GM19351 (cell line): ENCODE results near the gene CNIH2.
"Not testable (repeated sequence)": the region's sequence is repeated elsewhere in the genome, so short reads cannot be mapped to it uniquely, and the experiment has no call there.

Experiments
- ATAC-seq: cut with Tn5 transposase; IDR thresholded peaks from one replicate; pipeline ENCODE4 v1.9.1; 2021; ENCODE audit warnings: mild to moderate bottlenecking, moderate library complexity; ENCODE audit not compliant: unreplicated experiment

The CNIH2 gene

DNA sequence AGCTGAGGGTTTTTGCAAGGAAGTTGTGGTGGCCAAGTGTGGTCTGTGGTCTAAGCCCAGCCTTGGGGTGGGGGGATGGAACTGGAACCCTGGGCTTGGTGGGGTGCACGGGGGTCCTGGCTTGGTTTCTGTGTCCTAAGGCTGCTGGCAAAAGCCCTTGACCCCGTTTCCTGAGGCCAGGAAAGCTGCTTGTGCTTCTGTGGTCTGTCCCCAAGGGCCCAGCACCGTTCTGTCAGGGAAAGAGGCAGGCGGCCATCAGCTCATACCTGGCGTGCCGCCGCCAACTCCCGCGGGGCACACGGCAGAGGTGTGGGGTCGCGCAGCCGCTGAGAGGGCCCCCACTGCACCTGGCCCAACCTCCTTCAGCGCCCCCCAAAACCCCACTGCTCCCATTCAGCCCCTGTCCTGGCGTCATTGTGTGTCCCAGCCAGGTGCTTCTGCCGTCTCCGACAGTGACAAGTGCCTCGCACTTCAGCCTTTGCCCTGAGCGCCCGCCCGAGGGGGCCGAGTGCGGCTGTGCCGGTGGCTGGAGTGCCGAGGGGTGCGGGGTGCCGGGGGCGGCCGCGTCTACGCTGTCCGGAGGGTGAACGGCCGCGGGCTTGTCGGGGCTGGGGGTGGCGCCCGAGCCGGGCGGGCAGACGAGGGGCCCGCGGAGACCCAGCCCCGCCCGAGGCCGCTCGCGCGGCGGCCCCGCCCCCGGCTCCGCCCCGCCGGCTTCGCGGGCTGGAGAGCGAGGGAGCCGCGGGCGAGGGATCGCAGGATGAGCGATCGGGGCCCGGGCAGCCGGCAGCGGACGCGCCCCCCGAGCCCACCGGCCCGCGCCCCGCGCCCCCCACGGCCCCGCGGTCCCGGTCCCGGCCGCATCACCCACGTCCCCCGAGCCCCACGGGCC lies at the start of gene CNIH2:
Gene CNIH2, plus strand, starts transcription at position 705 of the 892 bp plus-strand sequence. CDS start 282 bp downstream, outside the sequence.
- ATAC-seq = no peak

DNA sequence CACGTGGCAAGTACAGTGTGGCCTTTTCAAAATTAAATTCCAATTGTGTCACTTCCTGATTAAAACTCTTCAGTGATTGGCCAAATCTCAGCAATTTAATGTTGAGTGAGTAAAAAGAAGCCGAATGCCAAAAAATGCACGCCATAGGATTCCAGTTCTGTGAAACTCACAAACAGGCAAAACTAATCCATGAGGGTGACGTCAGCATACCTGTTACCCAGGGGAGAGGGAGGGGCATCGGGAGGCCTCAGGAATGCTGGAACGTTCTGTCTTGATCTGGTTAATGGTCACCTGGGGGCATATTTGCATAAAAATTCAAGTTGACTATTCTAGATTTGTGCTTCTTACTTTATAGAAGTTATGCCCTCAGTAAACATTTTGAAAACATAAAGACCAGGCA lies 49.5 kb upstream of the CNIH2 start:
- ATAC-seq = no peak

DNA sequence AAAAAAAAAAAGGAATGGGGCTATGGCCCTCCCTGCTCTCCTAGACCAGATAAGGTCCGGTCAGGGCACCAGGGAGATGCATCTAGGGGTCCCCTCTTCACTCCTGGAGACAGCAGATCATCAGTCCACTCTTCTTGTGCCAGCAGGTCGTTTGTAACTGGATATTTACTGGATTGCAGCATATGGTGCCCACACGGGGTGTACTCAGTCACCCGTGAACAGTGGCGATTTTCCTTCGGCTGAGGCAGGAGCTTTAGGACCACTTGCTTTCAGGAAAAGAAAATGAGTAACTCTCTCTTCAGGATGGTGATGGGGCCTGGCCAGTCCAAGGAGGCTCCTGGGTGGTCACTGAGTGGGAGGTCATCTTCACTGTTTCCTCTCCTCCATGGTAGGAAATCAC lies 47.8 kb upstream of the CNIH2 start:
- ATAC-seq = no peak

DNA sequence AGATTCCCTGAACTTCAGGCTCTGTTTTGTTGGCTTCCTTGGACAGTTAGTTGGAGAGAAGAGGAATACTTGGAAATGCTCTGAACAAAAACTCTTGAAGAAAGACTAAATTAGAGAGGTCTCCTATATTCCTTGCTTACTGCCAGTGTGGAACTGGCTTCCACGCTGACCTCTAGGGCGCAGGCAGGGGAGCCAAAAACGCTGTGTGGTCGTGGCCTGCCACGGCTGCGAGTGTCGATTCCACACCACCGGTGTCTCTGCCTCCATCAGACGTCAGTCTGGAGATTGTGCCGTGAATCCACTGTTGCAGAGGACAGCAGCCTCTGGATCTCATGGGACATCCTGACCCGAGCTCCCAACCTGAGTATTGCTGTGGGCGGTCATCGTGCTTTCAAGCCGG lies 47.0 kb upstream of the CNIH2 start:
- ATAC-seq = no peak

DNA sequence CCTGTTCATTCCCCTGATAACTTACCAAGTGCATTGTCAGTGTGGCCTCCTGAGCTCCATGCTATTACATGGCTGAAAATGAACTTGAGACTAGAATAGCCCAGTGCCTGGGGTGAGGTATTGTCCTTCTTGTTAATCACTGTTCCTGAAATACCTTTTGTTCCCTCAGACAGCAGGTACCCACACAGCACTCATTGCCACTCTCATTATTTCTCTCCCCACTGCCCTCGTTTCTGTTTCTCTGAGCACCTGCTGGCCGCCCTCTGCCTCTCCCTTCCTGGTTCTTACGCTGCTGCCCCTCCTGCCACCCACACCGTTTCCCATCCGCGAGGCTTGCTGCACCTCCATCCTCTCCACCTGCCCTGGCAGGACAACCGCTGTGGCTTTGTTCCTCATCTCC lies 46.4 kb upstream of the CNIH2 start:
- no peak for ATAC-seq

DNA sequence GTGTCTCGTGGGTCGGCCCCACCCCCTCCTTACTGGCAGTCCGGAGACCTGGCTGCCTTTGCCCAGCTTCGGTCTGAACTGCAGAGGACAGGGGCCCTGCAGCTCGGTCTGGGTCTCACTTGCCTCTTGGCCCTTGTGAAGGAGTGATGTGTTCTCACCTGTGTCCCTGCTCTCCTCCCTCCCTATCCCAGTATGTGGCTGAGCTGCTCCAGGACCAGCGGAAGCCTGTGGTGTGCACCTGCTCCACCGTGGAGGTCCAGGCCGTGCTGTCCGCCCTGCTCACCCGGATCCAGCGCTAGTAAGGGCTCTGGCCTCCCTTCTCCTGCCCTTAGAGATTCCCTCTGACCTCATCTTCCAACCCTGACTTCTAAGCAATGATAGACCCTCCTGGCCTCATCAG lies 45.2 kb upstream of the CNIH2 start:
- ATAC-seq = no peak

DNA sequence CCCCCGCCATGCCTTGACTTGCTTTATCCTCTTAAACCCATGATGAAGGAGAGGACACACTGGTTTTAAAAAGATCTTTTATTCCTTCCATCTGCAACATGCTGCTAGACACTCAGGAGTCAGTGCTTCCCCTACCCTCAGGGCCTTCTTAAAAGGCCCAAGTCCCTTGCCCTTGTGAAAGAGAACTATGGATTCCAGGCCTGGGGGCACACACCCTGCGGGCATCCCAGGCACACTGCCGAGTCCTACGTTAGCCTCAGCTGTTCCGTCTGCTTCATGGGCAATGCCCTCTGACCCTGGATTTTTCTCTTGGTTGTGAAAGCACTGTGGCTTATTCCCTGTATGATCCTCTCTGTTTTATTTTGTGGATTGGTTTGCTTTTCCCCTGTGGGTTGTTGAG lies 44.7 kb upstream of the CNIH2 start:
- no peak for ATAC-seq

DNA sequence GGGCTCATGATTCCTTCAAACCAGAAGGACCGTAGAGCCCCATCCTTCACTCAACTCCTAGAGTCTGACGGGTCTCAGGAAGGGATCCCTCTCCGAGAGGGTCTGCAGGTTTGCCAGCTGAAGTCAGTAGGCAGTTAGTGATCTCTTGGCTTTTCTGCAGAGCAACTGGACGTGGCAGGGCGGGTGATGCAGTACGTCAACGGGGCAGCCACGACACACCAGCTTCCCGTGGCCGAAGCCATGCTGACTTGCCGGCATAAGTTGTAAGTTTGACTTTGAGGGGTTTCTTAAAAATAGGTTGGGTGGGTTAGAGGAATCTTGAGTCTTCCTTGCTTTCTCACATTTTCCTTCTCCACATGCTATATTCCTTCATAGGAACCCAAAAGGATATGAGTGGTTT lies 42.8 kb upstream of the CNIH2 start:
- ATAC-seq = no peak

DNA sequence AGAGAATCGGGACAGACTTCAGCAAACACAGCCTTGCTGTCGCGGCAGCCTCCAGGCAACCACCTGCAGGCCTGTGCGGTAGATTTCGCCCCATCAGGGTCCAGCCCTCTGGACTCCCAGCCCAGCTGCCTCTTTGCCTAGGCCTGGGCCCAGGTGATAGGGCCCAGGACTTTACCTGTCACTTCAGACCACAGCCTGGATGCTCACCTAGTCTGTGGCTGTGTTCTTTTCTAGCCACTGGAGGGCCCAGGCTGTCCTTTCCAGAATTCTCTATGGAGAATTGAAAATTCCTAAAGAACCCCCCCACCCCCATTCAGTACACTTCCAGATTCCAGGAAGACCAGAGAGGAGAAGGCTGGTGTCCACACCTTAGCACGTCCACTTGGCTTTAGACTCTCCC lies 40.1 kb upstream of the CNIH2 start:
- ATAC-seq = no peak

DNA sequence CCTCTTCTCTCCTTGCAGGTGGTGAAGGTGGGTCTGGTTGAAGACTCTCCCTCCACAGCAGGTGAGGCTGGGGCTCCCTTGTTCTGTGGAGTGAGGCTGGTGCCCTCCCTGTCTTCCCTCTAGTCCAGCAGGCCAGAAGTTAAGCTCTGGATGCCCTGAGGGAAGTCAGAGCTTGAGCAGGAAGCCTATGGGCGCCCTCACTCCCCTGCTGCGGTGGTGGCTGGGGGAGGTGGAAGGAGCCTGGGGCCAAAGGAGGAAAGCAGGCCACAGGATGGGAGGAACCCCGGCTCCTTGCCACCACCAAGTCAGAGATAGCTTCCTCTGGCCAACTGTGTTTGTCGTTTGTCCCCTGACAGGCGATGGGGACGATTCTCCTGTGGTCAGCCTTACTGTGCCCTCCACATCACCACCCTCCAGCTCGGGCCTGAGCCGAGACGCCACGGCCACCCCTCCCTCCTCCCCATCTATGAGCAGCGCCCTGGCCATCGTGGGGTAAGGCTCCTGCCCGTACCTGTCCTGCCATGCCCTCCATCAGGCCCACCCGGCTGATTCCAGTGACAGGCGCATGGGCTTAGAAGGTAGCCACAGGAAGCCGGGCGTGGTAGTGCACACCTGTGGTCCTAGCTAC lies 39.1 kb upstream of the CNIH2 start:
- no peak for ATAC-seq

DNA sequence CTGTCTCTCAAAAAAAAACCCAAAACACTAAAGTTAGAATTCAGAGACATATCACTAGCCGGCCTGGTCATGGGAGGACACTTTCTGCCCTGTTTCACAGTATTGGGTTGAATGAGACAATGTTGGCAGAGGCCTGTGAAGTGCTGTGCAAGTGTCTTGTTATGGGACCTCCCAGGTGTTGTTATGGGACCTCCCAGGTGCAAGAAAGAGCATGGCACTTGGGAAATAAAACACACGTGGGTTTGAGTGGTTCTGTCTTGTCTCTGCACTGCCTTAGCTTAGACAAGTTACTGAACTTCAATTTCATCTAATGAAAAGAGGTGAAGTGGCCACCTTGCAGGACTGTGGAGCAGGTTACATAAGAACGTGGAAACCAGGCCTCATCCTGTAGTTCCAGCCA lies 38.5 kb upstream of the CNIH2 start:
- no peak for ATAC-seq

DNA sequence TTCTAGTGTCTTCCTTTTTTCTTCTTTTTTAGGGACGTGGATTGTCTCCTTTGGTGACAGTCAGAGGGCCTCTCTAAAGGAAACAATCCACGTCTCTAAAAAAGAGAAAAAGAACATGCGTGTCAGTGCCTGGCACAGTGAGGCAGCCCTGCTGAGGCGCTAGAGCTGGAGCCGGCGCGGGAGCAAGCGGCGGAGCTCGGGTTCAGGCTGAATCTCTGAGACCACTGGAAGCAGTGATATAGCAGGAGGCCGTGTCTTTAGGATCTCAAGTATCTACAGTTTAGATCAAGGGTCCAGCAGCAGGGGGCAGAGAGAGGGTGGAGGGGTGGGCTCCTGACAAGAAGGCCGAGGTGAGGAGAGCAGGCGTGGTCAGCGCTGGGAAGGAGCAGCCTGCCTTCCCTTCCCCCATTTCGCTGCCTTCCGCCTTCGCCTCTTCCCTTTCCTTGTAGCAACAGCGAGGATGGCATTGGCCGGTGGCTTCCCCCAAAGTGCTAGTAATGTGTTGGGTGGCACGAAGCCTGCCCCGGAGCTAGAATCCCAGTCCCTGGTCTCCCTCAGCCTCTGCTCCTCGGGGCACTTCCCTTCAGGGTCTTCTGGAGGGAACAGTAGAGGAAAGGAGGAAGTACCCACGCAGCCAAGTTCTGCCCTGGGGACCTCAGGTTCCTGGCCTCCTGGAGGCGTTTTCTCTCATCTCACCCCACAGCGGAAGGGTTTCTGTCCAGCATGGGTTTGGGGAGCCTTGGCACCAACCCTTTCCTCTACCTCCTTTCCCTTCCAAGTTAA lies 37.8 kb upstream of the CNIH2 start:
- no peak for ATAC-seq

DNA sequence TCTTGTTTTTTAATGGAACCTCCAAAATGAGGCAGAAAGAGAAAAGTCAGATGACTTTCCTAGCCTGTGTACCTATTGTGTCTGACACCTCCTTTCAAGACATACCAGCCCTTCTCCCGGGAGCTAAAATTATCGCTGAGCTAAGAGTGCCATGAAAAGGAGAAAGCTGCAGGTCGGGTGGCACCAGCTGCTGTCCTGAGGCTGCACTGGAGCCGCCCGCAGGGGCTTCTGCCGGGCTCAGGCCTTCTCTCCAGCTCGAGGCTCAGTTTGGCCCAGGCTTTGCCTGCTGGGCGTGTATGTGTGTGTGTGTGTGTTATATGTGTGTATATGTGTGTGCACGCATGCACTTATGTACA lies 37.2 kb upstream of the CNIH2 start:
- ATAC-seq = no peak

DNA sequence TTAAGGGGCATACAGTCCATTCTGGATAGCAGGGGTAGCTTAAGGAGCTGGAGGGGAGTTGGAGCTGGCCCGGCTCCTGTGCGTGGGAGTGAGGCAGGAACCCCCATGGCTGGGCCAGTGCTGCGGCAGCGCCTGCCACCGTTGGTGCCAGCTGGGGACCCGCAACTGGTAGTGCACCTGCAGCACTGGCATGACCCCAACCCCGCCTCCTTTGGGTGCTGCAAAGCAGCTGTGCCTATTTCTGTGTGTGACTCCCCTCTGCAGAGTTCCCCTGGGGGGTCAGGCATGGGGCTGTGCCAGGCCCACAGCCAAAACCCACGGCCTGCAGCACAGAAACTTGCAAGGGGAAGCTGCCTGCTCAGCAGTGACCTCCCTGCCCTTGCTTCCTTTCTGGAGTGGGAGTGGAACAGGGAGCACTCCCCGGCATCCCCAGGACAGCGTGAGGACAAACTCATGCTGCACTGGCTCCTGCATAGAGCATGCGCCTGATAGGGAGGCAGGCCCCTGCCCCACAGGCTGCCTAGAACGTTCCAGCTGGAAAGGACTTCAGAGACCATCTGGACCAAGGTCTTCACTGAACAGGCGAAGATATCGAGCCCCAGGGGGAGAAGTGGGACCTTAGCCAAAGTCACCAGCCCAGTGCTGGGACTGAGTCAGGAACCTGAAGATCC lies 35.7 kb upstream of the CNIH2 start:
- no peak for ATAC-seq

DNA sequence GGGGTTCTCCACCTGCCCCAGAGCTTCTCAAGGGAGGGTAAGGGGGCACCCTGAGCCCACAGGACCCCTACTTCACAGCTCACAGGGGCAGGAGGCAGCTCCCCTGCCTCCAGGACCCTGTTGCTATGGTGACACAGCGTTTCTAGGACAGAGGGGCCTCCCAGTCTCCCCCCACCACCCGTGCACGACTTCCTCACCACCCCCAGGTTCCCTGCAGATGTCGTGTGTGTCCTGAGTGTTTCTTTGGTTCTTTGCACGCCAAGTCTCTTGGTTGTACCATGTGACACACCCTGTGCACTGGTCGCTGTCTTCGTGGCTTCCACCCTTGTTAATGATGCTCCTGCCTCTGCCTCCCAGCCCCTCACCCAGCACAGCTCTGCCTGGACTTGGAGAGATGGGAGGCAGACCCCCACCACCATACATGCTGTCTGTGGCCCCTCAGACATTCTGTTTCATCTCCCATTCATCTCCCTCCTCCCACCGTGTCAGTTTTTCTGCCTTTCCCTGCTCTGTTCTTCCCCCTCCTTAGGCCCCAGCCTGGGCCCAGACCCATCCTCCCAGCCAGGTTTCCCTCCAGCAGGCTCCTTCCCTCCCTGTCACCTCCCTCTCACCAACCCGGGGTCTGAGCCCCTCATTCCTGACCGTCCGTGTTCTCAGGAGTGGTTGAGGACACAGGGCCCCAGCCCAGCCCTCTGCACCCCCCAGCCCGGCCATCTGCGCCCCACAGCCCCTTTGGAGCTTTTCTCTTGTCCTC lies 34.0 kb upstream of the CNIH2 start:
- no peak for ATAC-seq

DNA sequence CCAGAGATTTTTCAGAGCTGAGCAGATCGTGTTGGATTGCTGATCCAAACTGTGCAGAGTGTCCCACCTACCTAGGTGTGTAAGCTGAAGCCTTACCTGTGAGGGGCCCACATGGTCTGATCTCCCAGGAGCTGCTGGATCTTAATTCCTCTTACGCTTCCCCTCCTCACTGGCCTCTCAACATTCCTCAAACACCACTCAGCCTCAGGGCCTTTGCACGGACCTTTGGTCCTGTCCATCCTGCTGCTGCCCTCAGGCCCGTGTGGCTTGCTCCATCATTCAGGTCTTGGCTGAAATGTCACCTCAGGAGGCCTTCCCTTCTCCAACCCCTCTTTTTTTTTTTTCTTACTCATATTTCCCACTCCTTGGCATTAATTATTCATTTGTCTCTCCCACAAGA lies 30.7 kb upstream of the CNIH2 start:
- ATAC-seq = no peak

DNA sequence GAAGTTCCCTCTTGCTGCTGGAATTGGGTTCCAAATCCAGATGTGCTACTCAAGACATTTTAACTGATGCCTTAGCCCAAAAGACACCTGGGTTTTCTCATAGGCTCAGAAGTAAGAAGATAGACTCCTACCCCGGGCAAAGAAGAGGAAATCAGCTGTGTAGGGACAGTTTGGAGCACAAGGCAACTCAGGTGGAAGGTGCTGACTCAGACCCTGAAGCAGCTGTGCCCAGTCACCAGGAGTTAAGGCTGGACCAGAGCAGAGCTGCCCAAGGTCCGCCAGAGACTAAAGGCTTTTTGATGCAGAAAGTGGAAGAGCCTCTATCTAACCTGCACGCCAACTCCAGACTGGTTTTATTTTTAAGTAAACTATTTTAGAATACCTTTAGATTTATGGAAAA lies 30.2 kb upstream of the CNIH2 start:
- no peak for ATAC-seq

DNA sequence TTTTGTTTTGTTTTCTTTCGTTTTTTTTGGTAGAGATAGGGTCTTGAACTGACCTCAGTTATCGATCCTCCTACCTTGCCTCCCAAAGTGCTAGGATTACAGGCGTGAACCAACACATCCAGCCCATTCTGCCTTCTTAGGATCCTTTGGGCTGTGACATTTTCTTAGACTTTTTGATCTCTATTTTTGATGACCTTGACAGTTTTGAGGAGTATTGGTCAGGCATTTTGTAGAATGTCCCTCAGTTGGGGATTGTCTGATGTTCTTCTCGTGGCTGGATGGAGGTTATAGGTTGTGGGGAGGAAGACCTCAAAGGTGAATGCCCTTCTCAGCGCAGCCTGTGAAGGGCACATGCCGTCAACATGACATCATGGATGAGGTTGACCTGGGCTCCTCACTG lies 29.1 kb upstream of the CNIH2 start:
- ATAC-seq = no peak

DNA sequence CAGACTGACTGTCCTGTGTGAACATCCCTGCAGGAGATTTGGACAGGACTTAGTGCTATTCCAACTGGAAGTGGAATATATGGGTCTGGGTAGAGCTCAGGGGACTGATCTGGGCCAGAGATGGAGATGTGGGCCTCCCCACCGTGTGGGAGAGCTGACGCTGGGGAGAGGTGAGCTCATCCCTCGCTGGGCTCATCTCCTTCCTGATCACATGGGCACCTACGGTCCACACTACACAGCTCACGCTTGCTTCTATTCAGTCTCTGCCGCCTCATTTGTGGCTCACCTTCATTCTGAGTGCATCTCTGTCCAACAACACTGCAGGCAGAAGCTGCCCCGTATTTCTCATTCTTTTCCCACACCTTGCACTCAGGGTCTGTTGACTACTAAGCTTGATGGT lies 26.2 kb upstream of the CNIH2 start:
- no peak for ATAC-seq

DNA sequence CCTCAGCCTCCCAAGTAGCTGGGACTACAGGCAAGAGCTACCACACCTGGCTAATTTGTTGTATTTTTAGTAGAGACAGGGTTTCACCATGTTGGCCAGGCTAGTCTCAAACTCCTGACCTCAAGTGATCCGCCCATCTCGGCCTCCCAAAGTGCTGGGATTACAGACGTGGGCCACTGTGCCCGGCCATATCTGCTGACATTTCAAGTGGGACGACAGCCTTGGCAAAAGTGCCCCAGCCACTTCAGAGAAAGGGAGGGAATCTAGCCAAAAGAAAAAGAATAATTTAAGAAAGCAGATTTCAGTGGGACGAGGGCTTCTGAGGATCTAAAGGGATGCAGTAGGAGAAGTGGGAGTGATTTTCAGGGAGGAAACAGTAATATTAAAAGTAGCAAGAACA lies 24.9 kb upstream of the CNIH2 start:
- not testable (repeated sequence) for ATAC-seq

DNA sequence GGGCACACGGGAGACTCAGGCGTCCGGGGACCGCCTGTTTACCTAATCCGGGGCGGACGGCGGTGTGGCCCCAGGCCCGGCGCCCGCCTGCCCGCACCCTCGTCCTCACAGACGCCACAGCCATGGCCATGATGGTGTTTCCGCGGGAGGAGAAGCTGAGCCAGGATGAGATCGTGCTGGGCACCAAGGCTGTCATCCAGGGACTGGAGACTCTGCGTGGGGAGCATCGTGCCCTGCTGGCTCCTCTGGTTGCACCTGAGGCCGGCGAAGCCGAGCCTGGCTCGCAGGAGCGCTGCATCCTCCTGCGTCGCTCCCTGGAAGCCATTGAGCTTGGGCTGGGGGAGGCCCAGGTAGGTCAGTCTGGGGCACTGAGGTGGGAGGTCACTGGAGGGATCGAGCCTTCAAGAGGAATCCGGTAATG lies 19.5 kb upstream of the CNIH2 start:
- no peak for ATAC-seq
